ENCODE data around the gene ZNF837.
"Not testable (repeated sequence)": the region's sequence is repeated elsewhere in the genome, so short reads cannot be mapped to it uniquely, and the experiment has no call there.

The ZNF837 gene

GRCh38 chr19:58380662-58381459 lies at the start of gene ZNF837:
TSS of gene ZNF837 (minus strand) at chr19:58381030. CDS start at chr19:58369332, 11,698 bp downstream.
- DNase-seq (ENCODE audit: low read depth, low spot score) = peak; percentile 100
- H3K27ac ChIP-seq = peak within 1 kb of the TSS; percentile 71

GRCh38 chr19:58429745-58430144 lies 48.9 kb upstream of the ZNF837 start:
- DNase-seq (ENCODE audit: low read depth, low spot score) = no peak
- H3K27ac ChIP-seq = peak overlapping the region; percentile 68

GRCh38 chr19:58428617-58429016 lies 47.8 kb upstream of the ZNF837 start:
- peak overlapping the region; percentile 68 for H3K27ac ChIP-seq
- peak; percentile 90 for DNase-seq (ENCODE audit: low read depth, low spot score)

GRCh38 chr19:58417071-58417470 lies 36.2 kb upstream of the ZNF837 start:
- no peak overlapping the region for H3K27ac ChIP-seq
- DNase-seq (ENCODE audit: low read depth, low spot score) = no peak

GRCh38 chr19:58416604-58417003 lies 35.8 kb upstream of the ZNF837 start:
- no peak for DNase-seq (ENCODE audit: low read depth, low spot score)
- no peak overlapping the region for H3K27ac ChIP-seq

- H3K27ac ChIP-seq = peak overlapping the region; percentile 71
- no peak for DNase-seq (ENCODE audit: low read depth, low spot score)
These were observed 28.4 kb upstream of the ZNF837 start for GRCh38 chr19:58409010-58409790.

GRCh38 chr19:58408152-58409009 lies 27.6 kb upstream of the ZNF837 start, which contains the start of gene ZNF584:
TSS of gene ZNF584 (plus strand) at chr19:58408649. CDS start at chr19:58409148, 499 bp downstream.
- peak within 1 kb of the TSS; percentile 71 for H3K27ac ChIP-seq
- DNase-seq (ENCODE audit: low read depth, low spot score) = no peak

GRCh38 chr19:58407658-58408151 lies 26.9 kb upstream of the ZNF837 start:
- no peak for DNase-seq (ENCODE audit: low read depth, low spot score)
- peak overlapping the region; percentile 71 for H3K27ac ChIP-seq

GRCh38 chr19:58406818-58407657 lies 26.2 kb upstream of the ZNF837 start:
- no peak for DNase-seq (ENCODE audit: low read depth, low spot score)
- peak overlapping the region; percentile 71 for H3K27ac ChIP-seq

GRCh38 chr19:58403920-58404478 lies 23.2 kb upstream of the ZNF837 start:
- not testable (repeated sequence) for H3K27ac ChIP-seq; DNase-seq (ENCODE audit: low read depth, low spot score)

GRCh38 chr19:58401840-58402421 lies 21.1 kb upstream of the ZNF837 start:
- no peak for DNase-seq (ENCODE audit: low read depth, low spot score)
- no peak overlapping the region for H3K27ac ChIP-seq

- H3K27ac ChIP-seq = no peak overlapping the region
- peak; percentile 97 for DNase-seq (ENCODE audit: low read depth, low spot score)
These were observed 20.3 kb upstream of the ZNF837 start for GRCh38 chr19:58400916-58401839.

GRCh38 chr19:58400316-58400915 lies 19.6 kb upstream of the ZNF837 start:
- DNase-seq (ENCODE audit: low read depth, low spot score) = no peak
- H3K27ac ChIP-seq = no peak overlapping the region

GRCh38 chr19:58399903-58400302 lies 19.1 kb upstream of the ZNF837 start:
- no peak overlapping the region for H3K27ac ChIP-seq
- DNase-seq (ENCODE audit: low read depth, low spot score) = no peak

- no peak overlapping the region for H3K27ac ChIP-seq
- DNase-seq (ENCODE audit: low read depth, low spot score) = no peak
These were observed 17.7 kb upstream of the ZNF837 start for GRCh38 chr19:58398545-58398944.

GRCh38 chr19:58398087-58398486 lies 17.3 kb upstream of the ZNF837 start:
- no peak overlapping the region for H3K27ac ChIP-seq
- DNase-seq (ENCODE audit: low read depth, low spot score) = no peak

- no peak overlapping the region for H3K27ac ChIP-seq
- DNase-seq (ENCODE audit: low read depth, low spot score) = no peak
These were observed 16.8 kb upstream of the ZNF837 start for GRCh38 chr19:58397533-58398037.
